AG08395 (cell line): Measurements from ENCODE around the gene TCF12.
A peak's percentile ranks its signal among the peaks of the same experiment; 100 is the strongest.

Source experiments
- DNase-seq: peaks from one replicate; pipeline ENCODE4 v3.0.0; 2012; ENCODE audit warnings: mixed read lengths, low spot score

The TCF12 gene

DNA sequence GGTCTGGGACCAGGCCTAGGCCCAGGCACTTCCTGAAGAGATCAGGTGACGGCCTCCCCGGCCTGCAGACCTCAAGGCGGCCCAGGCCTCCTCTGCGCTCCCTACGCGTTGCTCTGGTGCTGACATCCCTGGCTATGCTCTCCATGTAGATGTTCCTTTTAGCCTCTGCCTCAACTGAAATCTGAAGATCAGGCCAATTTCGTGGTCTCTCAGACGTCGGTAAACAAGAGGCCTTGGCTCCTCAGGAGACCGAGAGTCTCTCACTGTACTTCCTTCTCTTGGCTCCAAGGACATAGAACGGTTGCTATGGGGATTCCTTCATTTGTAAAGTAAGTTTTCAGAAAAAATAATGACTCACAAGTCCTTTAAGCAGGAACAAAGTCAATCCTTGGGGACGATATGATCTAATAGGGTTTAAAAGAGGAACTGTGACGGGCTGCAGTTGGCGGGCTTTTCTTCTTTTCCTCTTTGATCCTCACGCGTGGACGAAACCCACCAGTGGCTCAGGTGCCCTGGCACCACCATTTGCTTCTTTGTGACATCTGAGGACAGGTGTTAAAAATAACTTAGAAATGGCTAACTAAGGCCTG, 402.3 kb downstream of the TCF12 start:
- DNase-seq, result no peak

DNA sequence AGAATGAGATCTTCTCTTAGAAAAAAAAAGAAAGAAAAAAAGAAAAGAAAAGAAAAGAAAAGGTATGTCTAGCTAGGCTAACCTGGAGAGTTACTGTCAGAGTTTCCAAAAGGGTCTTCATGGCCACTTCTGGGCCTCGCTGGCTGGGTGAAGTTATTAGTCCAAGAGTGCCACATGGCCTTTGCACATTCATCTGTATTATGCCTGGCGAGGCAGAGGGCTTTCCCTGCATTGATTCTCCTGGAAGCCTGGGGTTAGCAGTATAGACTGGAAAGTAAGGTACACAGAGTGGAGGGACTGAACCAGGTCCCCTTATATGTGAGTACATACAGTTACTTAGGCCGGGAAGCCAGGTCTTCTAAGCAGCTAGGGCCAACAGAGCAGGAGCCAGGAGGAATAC, 403.0 kb downstream of the TCF12 start:
- DNase-seq, result no peak

DNA sequence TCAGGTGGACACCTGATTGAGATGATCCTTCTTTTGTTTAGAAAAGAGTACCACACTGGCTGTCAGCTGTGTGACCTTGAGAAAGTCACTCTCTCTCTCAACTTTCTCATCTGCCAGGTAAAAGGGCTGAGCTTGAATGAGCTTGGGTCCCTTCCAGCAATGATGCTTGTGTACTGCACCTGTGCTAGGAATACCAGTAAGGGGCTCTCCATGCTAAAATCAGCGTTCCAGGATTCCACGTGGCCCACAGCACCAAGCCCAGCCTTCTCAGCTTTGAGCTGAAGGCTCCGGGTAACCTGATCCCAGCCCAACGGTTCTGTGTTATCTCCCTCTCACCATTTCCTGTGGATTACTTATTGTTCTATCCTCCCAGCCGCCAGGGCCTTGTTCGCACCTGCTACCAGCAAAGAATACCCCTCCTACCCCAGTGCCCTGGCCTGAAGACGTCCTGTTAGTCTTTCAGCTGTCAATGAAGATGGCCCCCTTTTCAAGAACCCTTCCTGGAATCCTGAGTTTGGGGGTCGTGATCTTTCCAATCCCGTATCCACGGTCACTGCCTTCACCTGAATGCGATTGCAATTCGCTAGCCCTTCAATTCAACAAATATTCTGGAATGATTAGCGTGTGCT, 403.6 kb downstream of the TCF12 start:
- no peak for DNase-seq

DNA sequence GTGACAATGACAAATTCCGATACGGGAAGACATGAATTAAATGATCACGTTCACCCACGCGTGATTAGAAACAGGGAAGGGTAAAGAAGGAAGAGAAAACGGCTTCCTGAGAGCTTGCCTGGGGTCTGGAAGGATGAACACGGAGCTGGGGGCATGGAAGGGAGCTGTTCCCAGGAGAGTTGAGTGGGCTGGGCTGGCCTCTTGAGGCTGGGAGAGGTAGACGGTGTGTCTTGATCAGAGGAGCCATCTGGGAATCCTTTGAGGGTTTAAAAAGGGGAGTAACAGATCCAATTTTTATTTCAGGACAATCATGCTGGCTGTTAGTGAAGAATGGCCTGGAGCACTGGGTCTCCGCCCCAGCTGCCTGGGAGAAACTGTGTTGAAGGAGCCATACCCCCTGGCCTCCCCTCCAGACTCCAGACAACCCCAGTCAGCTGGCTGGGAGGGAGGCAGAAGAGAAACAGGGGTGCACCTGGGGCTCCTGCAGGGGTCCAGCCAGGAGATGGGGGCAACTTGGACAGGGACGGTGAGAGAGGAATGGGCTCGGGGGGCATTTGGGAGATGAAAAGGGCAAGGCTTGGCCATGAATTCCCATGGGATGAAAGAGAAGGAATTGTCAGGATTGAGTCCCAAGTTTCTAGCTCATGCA, 404.3 kb downstream of the TCF12 start:
- DNase-seq, result no peak

DNA sequence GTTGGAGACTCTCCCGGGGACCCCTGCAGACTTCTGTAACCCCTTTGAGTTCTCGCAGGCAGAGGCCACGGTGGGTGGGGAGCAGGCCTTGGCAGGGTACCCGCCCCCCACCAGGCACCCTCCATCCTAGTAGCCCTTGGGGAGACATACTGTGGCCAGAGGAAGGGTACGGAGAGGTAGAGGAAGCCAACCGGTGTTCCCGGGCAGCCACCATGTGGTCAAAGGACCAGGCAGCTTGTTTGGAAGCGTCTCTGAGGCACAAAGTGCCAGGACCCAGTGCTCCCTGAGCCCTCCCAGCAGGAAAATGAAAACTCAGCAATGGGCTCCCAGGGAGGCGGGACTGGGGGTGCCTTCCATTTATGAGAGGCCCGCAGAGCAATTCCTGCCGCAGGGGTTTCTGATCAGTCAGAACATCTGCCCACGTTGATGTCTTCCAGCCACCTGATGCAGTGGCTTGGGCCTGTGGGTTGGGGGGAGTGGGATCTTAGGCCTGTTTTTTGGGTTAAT, 404.9 kb downstream of the TCF12 start:
- no peak for DNase-seq

DNA sequence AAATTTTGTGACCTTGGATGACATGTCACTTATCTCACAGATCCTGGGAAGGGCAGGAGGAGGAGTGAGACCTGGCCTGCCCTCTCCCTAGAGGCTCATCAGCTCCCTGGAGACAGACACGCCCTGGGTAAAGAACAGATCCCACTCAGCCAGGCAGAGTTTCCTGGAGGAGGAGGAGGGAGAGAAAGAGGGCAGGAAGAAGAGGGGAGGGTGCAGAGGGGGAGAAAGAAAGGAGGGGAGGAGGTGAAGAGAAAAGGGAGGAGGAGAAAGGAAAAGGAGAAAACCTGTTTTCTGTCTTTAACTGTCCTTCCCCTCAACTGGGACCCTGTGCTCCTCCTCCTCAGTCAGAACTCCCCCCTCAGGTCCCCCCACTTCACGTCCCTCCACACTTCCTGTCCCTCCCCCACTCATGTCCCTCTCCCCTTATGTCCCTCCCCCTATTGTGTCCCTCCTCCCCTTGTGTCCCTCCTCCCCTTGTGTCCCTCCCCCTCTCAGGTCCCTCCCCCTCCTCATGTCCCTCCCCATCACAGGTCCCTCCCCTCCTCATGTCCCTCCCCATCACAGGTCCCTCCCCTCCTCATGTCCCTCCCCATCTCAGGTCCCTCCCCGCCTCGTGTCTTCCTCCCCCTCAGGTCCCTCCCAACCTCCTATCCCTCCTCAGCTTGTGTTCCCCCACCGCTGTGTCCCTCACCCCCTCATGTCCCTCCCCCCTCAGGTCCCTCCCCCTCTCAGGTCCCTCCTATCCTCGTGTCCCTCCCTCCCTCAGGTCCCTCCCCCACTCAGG, 405.6 kb downstream of the TCF12 start:
- no peak for DNase-seq

DNA sequence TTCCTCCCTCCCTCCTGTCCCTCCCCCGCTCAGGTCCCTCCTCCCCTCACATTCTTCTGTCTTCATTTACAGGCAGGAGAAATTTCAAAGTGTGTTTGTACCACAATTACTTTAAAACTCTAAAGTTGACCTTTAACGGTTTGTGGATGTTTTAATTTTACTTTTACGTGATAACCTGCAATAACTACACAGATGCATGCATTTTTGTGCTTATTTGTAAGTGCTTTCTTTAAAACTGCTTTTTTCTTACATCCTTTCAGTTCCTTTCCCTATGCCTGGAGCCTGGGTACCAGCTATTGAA, 406.1 kb downstream of the TCF12 start:
- DNase-seq, result no peak

DNA sequence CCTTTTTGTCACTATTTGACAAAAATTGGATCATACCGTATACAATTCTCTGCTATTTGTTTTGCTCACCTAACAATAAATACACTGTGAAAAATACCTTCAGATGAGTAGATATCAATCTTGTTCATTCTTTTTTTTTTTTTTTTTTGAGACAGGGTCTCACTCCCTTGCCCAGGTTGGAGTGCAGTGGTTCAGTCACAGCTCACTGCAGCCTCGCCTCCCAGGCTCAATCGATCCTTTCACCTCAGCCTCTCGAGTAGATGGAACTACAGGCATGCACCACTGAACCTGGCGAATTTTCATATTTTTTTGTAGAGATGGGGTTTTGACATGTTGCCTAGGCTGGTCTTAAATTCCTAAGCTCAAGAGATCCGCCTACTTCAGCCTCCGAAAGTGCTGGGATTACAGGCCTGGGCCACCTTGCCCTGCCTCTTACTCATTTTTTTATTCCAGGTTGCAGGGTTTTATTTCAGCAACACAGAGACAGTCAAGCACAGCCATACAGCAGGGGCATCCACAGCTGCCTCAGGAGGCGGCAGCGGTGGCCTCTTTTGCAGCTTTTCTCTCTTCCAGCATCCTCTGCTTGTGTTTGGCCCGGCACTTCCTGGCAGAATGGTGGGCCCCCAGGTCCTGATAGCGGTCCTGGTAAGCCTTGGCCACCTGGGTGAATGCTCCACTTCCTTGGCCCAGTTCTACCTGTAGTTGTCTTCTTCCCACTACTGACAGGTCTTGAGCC, 406.7 kb downstream of the TCF12 start:
- DNase-seq, result no peak

DNA sequence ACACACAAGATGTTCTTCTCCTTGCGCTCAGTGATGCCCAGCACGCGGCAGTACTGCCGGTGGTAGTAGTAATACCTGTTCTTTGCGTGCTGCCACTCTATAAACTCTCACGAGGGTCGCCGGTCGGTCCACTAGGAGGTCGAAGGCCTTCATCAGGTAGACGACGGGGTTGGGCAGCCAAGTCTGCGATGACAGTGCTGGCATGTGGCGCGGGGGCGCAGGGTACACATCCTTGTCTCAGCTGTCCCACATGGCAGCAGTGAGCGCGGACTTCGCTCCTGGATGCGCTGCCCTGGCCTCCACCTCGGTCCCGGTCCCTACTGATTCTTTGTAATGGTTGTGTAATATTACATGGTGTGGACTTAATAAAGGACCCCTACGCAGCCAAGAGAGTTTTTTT, 407.8 kb downstream of the TCF12 start:
- DNase-seq, result no peak

DNA sequence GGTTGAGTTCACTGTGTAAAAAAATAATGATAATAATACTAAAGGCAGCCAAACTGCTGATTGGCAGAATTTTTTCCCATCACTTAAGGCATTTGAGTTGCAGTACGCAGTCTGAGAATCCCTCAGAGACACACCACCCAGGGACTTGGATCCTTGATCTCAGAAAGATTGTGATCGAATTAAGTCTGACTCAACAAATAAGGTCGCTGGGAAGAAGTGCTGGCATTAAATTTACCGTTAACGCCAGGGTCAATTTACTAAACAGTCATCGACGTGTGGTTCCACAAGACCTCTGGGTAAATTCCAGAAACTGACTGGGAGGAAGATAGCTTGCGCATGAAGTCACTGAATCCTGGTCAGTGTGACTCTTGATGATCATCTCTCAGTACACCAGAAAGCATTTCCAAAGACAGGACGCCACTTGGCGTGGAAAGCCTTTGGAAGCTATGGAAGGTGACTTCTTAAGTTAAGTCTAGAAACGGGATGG, 409.6 kb downstream of the TCF12 start:
- peak; percentile 65 for DNase-seq

DNA sequence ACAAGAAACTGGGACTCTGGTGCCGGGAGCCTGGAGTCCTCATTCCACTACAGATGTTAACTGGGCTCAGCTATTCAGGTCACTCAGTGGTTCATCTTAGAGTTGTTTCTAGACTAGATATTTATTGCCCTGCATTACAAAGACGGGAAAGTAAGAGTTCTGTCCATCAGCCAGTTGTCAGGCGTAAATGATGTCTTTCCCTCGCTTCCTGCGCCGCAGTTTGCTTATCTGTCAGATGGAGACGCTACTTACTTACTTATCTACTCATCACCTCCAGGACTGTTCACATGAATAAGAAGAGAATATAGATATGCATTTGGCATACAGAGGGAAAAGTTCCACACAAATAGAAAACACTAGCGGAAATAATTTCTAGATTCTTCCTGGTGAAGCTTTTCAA, 410.0 kb downstream of the TCF12 start:
- DNase-seq, result no peak

DNA sequence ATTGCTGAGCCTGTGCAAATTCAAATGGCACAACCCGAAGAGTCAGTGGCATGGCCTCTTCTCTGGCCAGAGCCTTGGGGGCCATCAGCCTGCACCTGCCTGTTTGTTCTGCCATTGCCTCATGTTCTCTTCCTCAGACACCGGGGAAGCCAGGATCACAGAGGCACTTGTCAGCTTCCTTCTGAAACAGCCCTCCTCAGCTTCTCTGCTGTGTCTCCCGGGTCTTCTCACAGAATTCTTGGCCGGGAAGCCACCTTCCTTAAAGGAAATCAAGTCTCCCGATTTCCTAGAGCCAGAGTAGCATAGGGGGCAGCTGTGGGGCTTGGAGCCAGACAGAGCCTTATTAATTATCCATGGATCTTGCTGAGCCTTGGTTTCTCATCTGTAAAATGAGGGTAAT, 410.5 kb downstream of the TCF12 start:
- DNase-seq, result no peak

DNA sequence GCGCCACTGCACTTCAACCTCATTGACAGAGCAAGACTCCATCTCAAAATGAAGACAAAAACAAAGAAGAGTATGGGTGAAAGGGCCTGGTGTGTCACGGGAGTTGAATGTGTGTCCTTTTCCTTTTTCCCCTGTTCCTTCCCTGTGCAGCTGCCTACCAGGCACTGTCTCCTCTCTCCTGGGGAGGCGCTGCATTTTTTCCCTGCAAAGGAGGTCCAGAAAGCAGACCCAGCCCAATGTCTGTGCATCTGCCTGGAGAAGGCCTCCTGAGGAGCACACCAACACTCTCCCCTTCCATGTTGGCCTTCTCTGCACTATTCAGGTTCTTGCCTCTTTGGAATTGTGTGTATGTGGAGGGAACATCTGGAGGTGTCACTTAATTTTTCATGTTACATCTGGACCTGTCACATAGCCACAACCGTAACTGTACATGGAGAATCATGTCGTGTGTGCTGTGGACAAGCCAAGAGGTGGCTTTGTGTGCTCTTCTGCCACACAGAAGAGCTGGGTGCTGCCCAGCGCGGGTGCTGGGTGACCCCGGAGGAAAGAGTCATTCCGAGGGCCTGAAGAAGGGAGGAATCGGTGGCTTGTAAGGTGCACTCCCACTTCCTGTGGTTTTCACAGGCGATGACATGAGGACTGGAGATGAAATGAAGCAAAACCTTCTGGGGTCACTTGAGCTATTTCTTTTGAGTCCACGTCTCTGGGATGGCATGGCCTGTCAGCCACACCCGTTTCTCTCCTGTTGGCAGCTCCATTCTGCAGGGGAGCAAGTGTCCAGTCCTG, 411.3 kb downstream of the TCF12 start:
- DNase-seq, result no peak

DNA sequence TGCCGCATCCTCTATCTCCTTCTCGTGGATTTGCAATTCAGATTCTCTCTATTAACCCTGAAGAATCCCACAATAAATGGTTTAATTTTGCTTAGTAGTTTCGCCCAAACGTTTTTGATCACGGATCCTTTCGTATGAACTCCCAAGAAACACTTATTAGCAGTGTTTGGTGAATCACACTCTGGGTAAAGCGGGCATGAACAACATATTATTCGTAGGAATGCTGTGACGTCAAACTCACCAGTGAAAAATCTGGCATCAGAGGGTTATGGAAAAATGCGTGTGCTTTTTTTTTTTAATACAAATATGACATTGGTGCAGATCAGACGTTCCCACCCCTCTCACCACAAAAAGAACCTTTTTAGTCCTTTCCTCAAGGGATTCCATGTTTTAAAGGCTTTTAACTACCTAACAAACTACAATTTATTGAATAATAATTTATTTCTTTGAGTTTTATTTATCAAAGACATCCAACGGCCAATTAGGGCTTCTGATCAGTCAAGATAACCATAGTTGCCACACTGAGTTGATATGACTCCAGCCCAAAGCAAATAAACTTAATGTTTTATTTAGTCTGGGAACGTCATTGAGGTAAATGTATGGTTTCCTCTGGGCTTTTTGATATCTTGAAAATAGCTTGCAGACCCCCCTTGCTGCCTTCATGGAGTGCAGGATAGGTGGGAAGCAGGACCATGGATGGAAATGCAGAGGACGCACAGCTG, 412.3 kb downstream of the TCF12 start:
- DNase-seq, result no peak

DNA sequence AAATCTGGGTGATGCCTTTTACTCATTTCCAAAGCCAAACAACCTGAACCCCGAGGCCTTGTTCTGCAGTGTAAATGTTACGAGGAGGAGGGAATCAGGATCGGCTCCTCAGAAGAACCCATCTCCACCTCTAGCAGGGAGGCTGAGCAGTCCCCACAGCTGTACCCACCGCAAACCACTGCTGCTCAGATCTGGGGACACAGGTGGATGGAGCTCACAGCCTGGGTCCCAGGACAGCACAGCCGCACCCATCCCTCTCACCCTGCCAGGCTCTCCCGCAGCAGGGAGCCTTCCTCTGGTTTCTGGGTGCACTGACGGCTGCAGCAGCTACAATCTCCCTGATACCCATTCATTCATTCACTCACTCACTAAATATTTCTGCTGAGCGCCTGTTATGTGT, 413.9 kb downstream of the TCF12 start:
- no peak for DNase-seq

DNA sequence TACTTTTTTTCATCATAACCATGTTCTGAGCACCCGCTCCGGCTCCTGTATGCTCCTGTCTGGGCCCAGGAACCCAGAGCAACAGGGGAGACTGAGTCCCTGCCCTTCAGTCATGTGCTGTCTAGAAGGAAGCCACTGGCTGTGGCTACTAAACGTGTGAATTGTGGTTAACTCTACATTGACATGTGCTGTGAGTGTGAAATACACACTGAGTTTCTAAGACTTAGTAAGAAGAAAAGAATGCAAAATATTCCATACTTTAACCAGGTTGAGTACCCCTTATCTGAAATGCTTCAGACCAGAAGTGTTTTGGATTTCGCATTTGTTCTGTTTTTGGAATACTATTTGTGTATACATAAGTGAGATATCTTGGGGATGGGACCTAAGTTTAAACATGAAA, 415.0 kb downstream of the TCF12 start:
- no peak for DNase-seq

DNA sequence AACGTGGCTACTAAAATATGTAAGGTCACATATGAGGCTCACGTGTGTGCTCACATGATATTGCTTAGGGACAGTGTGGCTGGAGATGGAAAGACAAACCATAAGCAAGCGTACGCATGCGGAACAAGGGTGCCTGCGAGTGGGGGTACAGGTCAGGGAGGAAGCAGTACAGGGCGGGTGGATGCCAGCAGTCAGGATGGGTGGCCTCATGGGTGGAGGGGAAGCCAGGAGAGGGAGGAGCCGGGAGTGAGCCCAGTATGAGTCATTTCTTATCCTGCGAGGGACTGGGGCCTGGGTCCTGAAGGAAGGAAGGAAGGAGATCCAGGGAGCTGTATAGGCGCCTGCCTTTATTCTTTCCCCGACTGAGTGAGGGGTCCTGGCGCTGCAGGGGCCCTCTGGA, 415.8 kb downstream of the TCF12 start:
- no peak for DNase-seq

DNA sequence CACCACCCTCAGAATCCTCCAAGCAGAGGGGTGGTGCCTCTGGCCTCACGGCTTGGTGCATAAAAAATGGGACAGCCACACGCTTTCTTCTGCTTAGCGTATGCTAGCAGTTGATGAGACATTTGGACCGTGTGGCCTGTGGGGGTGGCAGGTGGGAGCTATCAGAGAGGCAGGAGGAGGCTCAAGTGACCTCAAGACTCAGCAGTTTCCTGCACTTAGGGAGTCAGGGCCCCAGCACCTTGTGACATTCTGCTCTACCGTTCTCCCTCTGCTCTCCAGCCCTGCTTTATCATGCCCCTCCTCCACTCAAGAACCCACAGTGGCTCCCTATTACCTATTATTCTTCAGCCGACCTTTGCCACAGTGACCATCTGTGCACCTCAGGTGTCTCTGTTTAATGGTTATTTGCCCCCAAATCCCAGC, 416.9 kb downstream of the TCF12 start:
- DNase-seq, result no peak

DNA sequence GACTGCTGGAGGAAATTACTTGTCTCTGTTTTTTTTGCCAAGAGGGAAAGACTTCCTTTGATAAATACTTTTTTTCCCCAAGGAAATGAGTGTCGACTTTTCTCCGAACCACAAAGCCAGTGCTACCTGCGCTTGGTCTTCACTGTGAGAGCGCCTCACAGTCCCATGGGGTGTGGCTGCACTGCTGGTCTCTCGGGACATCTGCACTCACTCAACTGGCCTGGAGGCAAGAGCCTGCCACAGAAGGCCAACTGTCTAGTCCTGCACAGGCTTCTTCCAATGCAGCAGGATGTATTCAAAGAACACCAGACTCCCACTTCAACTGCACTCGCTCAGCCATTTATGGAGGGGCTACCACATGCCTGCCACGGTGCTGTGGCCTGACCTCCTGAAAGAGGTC, 417.3 kb downstream of the TCF12 start:
- no peak for DNase-seq

DNA sequence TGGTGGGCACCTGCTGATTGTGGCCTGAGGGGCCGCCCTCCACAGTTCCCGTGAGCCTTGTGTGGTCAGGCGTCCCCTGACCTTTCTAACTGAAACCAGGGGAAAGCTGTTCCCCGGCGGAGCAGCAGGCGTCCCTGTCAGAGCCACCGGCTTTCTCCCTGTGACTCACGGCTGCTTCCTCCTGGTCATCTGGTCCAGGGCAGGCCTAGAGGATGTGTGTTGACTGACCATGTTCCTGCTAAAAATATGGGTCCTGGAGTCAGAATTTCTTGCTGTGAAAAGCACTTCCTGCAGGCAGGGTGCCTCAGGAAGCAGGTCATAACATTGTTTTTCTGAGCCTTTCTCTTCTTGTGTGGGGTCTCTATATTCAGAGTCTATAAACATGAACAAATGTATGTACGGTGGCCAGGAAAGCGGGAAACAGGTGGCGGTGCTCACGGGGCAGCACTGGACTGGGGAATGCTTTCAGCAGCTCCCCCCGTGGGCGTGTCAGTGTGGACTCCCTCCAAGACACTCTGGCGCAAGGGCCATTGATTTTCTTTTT, 419.5 kb downstream of the TCF12 start:
- peak; percentile 49 for DNase-seq
